HG03571 (cell line): Measurements from ENCODE around the gene CCDC116.
"Not testable (repeated sequence)": the region's sequence is repeated elsewhere in the genome, so short reads cannot be mapped to it uniquely, and the experiment has no call there.

ENCODE experiments used
- ATAC-seq: cut with Tn5 transposase; IDR thresholded peaks from one replicate; pipeline ENCODE4 v1.9.1; 2021; ENCODE audit not compliant: unreplicated experiment

CCDC116 gene

GRCh38 chr22:21609556-21610157 lies 22.9 kb upstream of the CCDC116 start:
- ATAC-seq = not testable (repeated sequence)

GRCh38 chr22:21611210-21611977 lies 21.2 kb upstream of the CCDC116 start:
- ATAC-seq = no peak

GRCh38 chr22:21612858-21613257 lies 19.7 kb upstream of the CCDC116 start:
- ATAC-seq = no peak

DNA sequence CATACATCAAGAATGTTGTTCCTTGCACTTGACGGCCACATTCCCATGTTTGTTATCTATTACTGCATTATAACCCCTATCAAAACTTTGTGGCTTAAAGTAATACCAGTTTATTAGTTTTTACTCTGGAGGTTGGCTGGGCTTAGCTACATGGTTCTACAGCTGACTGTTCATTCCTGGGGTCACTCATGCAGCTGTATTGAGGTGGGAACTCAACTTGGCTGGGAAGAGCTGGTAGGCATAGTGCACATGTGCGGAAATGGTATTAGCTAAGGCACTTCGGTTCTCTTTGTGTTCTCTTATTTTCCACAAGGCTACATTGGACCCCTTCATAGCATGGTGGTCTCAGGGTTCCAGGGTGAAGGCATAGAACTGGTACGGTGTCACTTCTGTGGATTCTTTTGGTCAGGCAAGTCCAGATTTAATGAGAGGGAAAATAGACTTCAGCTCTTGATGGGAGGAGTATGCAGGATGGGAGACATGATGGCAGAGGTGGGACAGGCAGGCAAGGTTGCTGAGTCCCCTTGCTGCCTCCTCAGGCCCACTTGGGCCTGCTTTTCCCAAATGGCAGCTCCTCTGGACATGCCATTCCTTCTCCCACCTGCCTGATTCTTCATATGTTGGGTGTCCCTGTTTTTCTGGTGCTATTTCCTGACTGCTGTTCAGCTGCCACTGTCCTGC lies 18.9 kb upstream of the CCDC116 start:
- ATAC-seq = no peak

- ATAC-seq = no peak
Measured at GRCh38 chr22:21615731-21616130, 16.8 kb upstream of the CCDC116 start.

- ATAC-seq = not testable (repeated sequence)
Measured at GRCh38 chr22:21617337-21617736, 15.2 kb upstream of the CCDC116 start.

DNA sequence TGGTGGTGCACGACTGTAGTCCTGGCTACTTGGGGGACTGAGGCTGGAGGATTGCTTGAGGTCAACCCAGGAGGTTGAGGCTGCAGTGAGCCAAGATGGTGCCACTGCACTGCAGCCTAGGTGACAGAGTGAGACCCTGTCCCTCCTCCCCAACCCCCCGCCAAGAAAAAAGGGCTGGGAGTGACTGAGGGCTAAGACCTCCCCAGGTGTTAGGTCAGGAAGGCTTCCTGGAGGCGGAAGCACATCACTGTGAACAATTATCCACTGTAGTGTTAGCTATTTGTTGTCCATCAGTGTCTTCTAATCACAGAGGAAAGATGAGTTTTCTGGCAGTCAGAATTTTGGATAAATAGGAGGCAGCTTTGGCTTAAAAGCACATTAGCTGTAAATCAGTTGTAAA lies 11.5 kb upstream of the CCDC116 start:
- no peak for ATAC-seq

GRCh38 chr22:21622011-21622918 lies 10.3 kb upstream of the CCDC116 start:
- ATAC-seq = no peak

GRCh38 chr22:21622919-21623647 lies 9.5 kb upstream of the CCDC116 start:
- no peak for ATAC-seq

DNA sequence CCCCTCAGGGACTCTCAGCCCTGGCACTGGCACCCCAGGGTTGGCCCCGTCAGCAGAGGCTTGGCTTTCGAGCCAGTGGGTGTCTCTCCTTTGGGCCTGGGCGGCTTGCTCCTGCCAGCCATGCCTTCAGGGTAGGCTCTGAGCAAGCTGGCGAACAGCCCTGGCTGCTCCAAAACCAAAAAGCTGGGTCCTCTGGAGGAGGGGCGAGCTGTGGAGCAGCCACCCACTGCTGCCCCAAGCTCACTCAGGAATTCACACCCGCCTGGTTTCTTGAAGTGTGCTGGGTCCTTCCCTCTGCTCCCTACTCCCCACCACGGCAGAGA lies 9.0 kb upstream of the CCDC116 start:
- ATAC-seq = no peak

DNA sequence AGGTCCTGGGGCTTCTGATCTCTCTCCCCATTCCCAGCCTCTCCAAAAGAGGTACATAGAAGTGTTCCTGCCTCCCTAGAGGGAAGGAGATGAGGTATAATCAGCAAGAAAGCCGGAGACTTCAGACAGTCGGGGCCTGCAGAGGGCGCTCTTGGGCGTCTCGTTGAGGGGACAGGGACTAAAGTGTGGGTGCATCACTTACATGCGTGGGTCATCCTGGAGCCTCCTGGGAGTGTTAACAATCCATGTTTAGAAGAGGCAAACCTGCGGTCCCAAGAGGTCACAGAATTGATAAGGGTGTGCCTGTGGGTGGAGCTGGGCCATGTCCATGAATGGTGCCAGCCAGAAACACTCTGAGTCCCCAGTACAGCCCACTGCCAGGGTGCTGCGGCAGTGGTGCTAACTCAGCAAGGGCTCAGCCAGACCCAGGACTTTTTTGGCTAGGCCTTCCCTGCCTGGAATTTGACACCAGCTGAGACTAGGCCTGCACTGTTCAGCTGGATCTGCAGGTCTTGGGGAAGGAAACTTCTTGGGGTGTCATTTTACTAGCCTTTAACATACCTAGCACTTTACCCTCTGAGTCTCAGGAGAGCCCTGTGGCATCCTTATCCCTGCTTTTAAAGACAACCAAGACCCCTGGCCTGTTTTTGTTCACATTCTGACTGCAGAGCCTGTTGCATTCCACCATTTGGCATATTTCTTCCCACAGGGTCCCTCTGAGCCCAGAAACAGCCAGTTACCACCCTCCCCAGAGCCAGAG lies 8.3 kb upstream of the CCDC116 start:
- ATAC-seq = no peak

DNA sequence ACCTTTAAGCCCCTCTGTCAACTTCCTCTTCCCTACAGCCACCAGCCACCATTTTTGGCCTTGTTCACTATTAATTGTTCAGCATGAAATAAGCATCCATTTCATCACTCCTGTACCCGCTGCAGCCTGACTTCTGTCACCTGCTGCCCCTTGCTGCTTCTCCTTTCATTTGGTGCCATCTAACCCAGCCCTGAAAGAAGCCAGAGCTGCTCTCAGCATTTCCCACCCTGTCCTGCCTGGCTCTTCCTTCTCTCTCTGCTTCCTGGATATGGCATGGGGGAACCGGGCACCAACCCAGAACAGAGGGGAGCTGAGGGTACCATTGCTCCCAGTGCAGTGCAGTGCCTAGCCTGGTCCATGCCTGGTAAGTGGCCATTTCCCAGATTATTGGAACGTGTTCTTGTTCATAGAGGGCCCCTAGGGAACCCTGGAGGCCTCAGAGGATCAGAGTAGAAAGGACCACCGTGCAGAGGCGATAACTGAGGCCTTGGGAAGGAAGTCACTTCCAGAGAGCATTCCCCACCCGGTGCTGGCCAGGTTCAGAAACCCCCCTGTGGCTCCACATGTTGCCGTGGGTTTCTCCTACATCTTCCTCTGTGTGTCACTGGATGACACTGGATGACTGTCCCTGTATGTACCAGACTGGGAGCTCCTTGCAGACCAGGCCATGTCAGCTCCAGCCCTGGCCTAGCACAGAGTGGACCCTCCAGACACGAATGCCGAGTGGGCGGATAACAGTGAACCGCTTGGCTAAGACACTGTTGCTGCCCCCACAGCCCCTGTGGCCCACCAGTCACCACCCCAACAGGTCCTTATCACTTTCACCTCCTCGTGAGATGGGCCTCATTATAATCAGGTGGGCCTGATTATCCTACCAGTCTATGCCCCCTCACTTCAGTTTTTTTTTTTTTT lies 7.4 kb upstream of the CCDC116 start:
- ATAC-seq = no peak

DNA sequence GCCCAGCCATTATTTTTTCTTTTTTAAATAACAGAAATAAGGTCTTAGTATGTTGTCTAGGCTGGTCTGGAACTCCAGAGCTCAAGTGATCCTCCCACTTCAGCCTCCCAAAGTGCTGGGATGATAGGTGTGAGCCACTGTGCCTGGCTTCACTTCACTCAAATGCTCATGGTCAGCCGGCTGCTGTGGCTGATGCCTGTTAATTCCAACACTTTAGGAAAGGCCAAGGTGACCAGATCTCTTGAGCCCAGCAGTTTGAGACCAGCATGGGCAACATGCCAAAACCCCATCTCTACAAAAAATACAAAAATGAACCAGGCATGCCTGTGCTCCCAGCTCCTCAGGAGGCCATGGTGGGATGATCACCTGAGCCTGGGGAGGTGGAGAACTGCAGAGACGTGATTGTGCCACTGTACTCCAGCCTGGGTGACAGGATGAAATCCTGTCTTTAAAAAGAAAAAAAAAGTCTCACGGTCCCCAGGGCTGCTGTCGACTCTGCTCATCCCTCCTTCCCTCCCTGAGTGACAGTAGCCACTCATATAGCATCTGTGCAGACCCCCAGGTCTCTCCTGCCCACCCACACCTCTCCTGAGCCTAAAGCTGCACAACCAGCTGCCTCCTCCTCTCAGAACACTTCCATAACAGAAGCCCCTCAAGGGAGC lies 6.4 kb upstream of the CCDC116 start:
- ATAC-seq = no peak

DNA sequence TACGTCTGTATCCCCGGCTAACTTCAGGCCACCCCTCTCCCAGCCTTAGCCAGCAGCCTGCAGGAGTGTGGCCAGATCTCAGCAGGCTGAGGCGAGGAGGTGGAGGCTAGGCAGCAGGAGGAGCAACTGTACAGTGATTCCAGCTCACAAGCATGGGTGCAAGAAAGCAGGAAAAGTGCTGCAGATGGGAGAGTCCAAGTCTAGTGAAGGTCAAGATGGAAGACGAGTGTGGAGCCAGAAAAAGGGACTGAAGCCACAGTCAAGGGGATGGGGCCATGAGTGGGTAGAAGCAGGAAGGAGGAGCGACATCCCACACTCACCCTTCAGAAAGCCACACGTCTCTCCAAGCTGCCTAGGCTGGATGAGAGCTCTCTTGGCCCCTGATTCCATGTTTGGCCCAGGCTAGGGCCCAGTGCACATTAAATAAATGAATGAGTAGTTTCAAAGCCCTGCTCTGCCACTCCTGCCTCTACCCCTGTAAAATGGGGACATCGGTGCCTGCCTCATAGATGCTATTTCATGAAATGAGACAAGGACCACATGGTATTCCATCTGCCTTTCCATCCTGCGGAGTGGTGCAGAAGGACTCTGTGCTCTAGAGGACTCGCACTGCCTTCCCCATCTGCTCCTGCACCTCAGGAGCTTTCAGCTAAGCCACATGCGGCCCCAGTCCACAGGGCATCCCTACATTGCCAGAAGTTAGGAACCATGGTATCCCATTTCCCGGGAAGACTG lies 5.7 kb upstream of the CCDC116 start:
- ATAC-seq = no peak

DNA sequence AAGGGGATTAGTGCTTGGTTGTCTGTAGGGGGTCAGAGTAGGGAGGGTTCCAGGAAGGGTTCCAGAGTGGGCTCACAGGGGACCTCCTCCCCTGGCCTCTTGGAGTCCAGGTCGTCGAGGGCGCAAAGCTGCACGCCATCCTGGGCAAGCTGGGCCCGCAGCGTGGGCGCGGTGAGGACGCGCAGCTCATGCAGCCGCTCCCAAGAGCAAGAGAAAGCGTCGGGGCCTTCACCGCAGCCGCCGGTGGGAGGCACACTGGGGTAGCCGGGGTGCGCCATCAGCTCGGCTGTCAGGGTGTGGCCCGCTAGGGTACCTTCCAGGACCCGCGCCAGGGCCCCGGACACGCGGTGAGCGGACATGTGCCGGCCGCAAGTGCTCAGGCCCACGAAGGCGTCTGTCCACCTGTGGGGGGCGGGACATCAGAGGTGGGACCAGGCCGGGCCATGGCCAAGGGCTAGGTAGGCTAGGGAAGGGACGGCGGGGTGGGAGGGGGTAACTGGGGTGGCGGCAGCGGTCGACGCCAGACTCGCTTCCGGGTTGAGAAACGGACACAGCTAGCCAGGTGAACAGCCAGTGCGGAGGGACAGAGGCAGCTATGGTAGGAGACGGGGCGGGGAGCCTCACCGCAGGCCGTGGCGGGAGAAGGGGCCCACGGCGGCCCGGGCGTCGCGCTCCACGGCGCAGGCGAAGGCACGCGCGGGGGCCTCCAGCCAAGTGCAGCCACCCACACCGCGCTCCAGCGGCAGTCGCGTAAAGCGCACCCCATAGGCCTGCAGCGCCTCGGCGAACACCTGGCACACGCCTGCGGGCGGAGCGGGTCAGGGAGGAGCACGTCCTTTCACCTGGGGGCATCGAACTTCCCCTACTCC lies 3.9 kb upstream of the CCDC116 start:
- no peak for ATAC-seq

GRCh38 chr22:21629255-21630149 lies 3.1 kb upstream of the CCDC116 start, which contains the start of gene YDJC:
Gene YDJC, minus strand, starts transcription at chr22:21630022. Its CDS starts 8 bp downstream, at chr22:21630014.
- peak; percentile 62 for ATAC-seq
